IMR-90 (cell line): ENCODE measurements around the gene ZNF418.

Source experiments
- BHLHE40 ChIP-seq: fragments of 150-350 bp; IDR thresholded peaks from 2 replicates; pipeline ENCODE4 v1.6.1; 2016; ENCODE audit warnings: mild to moderate bottlenecking, low read depth, low read length
- CHD1 ChIP-seq: IDR thresholded peaks from 2 replicates; pipeline ENCODE4 v1.6.1; 2012; ENCODE audit warnings: low read depth, low read length, improper control_type of control experiment
- CTCF ChIP-seq: conservative IDR thresholded peaks from 2 replicates; pipeline ENCODE4 v1.5.1; 2012; ENCODE audit warnings: mild to moderate bottlenecking, low read depth, low read length, improper control_type of control experiment
- MXI1 ChIP-seq: IDR thresholded peaks from 2 replicates; pipeline ENCODE4 v1.6.1; 2012; ENCODE audit warnings: low read depth, mild to moderate bottlenecking, low read length, moderate library complexity, borderline replicate concordance
- NFE2L2 ChIP-seq: fragments of 150-350 bp; IDR thresholded peaks from 2 replicates; pipeline ENCODE4 v1.6.1; 2016; ENCODE audit warnings: low read depth, mild to moderate bottlenecking, low read length
- POLR2A ChIP-seq: IDR thresholded peaks from 2 replicates; pipeline ENCODE4 v1.6.1; 2012; ENCODE audit warnings: mild to moderate bottlenecking, low read depth, low read length
- RFX5 ChIP-seq: IDR thresholded peaks from 2 replicates; pipeline ENCODE4 v1.8.0; 2012; ENCODE audit warnings: low read depth, mild to moderate bottlenecking, low read length, moderate library complexity

DNA sequence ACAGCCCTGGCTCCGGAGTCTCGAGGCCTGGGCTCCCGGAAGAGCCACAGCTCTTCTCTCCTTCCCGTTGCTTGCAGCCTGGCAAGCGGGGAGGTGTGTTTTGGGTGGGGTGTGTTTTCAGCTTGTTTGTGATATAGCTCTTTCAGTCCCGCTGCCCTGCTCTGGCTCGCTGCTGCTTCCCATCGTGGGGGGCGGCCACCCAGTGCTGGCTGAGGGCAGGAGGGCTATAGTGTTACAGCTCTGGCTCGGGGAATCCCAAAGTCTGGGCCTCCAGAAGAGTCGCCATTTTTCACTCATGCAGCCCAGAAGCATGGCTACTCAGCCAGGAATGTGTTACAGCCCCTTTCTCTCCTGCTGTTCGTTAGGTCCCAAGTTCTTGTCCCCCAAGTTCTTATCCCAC lies 14.5 kb upstream of the ZNF418 start:
- TF ChIP-seq CTCF, result no peak
- no peak for TF ChIP-seq POLR2A
- no peak for TF ChIP-seq MXI1
- no peak for TF ChIP-seq CHD1
- TF ChIP-seq BHLHE40, result no peak
- no peak for TF ChIP-seq NFE2L2
- TF ChIP-seq RFX5, result no peak
